ENCODE results near the gene ABHD16A. TPM values are rescaled to one million over a fixed set of nuclear protein-coding genes. Genes with fewer than 3 reads are reported as not detected.

The ABHD16A gene
- total and polyA plus RNA-seq, 2 donors (not counting 3 experiments of a cell fraction or from before 2014, with no cell fraction given): 48.9 to 60.3 TPM

DNA sequence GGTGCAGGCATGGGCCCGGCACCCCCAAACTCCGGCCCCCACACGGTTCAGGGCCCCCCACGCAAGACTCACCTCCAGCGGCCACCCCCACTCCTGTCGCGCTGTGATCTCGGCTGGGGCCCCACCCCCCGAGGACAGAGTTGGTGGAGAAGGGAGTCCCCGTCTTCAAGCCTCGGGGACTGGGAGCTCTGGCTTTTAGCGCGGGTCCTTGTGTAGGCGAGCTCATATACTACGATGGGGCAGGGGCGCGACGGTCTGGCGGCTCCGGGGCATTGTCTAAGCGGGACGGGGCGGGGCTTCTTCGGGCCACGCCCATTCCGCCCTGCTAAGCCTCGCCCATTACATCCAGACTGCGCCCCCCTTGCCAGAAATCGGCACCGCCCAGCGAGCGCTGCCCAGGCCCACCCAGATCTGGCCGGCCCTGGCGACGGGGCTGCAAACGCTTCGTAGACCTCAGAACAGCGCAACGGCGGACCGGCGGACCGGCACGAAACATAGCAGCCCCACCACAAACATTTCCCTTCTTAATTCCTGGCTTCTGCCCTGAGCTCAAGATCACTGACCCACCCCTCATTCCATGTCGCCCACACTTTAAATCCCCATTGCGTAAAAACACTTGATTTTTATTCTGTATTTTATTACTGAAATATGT is 27.0 kb upstream of the ABHD16A start:
- BruUV-seq (replicated peaks): no TSS peak
- H3K27ac ChIP-seq (ENCODE audit: insufficient read depth, low read depth, low read length): peak overlapping the region; percentile 54

More for the DNA sequence above, 27.0 kb upstream of the ABHD16A start:
- Histone ChIP-seq H3K27me3 (ENCODE audit: control insufficient read depth in 2 of 2, insufficient read depth in 2 of 2, low read length in 2 of 2) (no peaks in the 10 kb centered on the region), H3K4me1 (ENCODE audit: control insufficient read depth, extremely low read depth, insufficient read depth, low read length) (peaks cover 38% of the 10 kb centered on the region), H3K36me3 (ENCODE audit: control insufficient read depth in 2 of 2, extremely low read depth in 1 of 2, insufficient read depth in 2 of 2, low read length in 2 of 2) (peaks cover 19 to 38% of the 10 kb centered on the region in 2 experiments), H3K4me3 (replicated peaks in 1 of 3; ENCODE audit: insufficient read depth in 1 of 3, low read depth in 1 of 3, low read length in 3 of 3) (peak overlapping the region; percentile 66 to 94 (median 70)), H3K9me3 (replicated peaks; ENCODE audit: control insufficient read depth, insufficient read depth, low read length) (no peaks in the 10 kb centered on the region), H3K79me2 (ENCODE audit: control insufficient read depth, insufficient read depth, low read length) (peaks cover 23% of the 10 kb centered on the region), H2AFZ (ENCODE audit: low read depth, low read length) (no peak overlapping the region), H3K9me1 (replicated peaks; ENCODE audit: control insufficient read depth, extremely low read depth, insufficient read depth, low read length) (no peaks in the 10 kb centered on the region), H3K4me2 (ENCODE audit: insufficient read depth, low read length) (peak overlapping the region; percentile 73), H4K20me1 (replicated peaks; ENCODE audit: control insufficient read depth, extremely low read depth, insufficient read depth, low read length) (no peaks in the 10 kb centered on the region), H3K9ac (replicated peaks; ENCODE audit: extremely low read depth, insufficient read depth, low read length) (peak overlapping the region; percentile 80)
- intact Hi-C loops (cut with micrococcal nuclease): loop anchor here (1.0 to 10.0 kb wide), 8 partner anchors 8 to 185 kb away; partner anchors contain the start of genes ABHD16A, ATP6V1G2, DDX39B and HSPA1B
- ChIA-PET POLR2A (interaction anchor here (0.5 to 2.2 kb wide), 5 partner anchors 10 to 97 kb away, joined by 3 to 14 read pairs (median 4); partner anchors contain the start of genes HSPA1A, HSPA1B, HSPA1L and MSH5), CTCF (interaction anchor here (0.8 to 5.4 kb wide), 21 partner anchors 8 to 222 kb away, joined by 3 to 42 read pairs (median 6); partner anchors contain the start of genes ABHD16A, HSPA1B, LSM2 and LY6G5C)
- TF ChIP-seq CTCF (IDR thresholded peaks at IDR 0.05; ENCODE audit: extremely low read depth in 1 of 2, insufficient read depth in 1 of 2, low read depth in 1 of 2, low read length in 2 of 2) (peak in 1 of 2 donors; percentile 6), FOS (IDR thresholded peaks at IDR 0.05; ENCODE audit: borderline replicate concordance, insufficient read depth, low read length) (no peak), JUN (IDR thresholded peaks at IDR 0.05; ENCODE audit: borderline replicate concordance, insufficient read depth, insufficient read length, low read depth) (no peak), POLR2A (IDR thresholded peaks at IDR 0.05; ENCODE audit: low read depth, low read length) (peak; percentile 97), POLR2AphosphoS5 (IDR thresholded peaks at IDR 0.05; ENCODE audit: insufficient read depth, low read depth, low read length) (peak; percentile 98), EZH2 (IDR thresholded peaks at IDR 0.05; ENCODE audit: borderline replicate concordance, low read depth, low read length, severe bottlenecking) (no peak), GATA2 (IDR thresholded peaks at IDR 0.05; ENCODE audit: insufficient read depth, insufficient read length, low read depth, low read length) (no peak)
- TF ChIP-seq, protein P1, sequence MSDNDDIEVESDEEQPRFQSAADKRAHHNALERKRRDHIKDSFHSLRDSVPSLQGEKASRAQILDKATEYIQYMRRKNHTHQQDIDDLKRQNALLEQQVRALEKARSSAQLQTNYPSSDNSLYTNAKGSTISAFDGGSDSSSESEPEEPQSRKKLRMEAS (IDR thresholded peaks at IDR 0.05; ENCODE audit: insufficient read depth, insufficient read length): no peak
- DNase-seq (ENCODE audit: low read depth, low spot score) (peak; percentile 94), FAIRE-seq (peak; percentile 87)
- dilution Hi-C loops (cut with MboI; ENCODE audit: extremely low pct_ligation_motif_present, low sequenced_read_pairs): no loop called here
